GM12892 (cell line): Measurements from ENCODE around the gene ME2.
"Not testable (repeated sequence)": the region's sequence is repeated elsewhere in the genome, so short reads cannot be mapped to it uniquely, and the experiment has no call there.

Experiments
- DNase-seq: peaks from one replicate; pipeline ENCODE4 v3.0.0; 2011; ENCODE audit not compliant: insufficient read length
- FAIRE-seq: peaks from 2 replicates; lab custom pipeline; 2011; peaks lifted over from hg19 to GRCh38; lab: Jason Lieb, UNC
- POLR2A ChIP-seq: IDR thresholded peaks from 2 replicates; pipeline ENCODE4 v1.6.1; 2011; ENCODE audit warnings: low read depth, low read length, control low read depth
- POLR2AphosphoS5 ChIP-seq: IDR thresholded peaks from 2 replicates; pipeline ENCODE4 v1.6.1; 2011; ENCODE audit warnings: low read depth, low read length, control low read depth
- TAF1 ChIP-seq: IDR thresholded peaks from 2 replicates; pipeline ENCODE4 v1.6.1; 2011; ENCODE audit warnings: low read depth, mild to moderate bottlenecking, control low read depth, low read length, borderline replicate concordance

The ME2 gene

GRCh38 chr18:50961974-50962373 is 83.1 kb downstream of the ME2 start:
- FAIRE-seq: no peak
- TF ChIP-seq POLR2A: no peak
- TF ChIP-seq TAF1: no peak
- TF ChIP-seq POLR2AphosphoS5: no peak
- no peak for DNase-seq

- FAIRE-seq (peak; percentile 97), DNase-seq (peak; percentile 77)
- peak; percentile 94 for TF ChIP-seq POLR2A
- peak; percentile 97 for TF ChIP-seq TAF1
- peak; percentile 81; the same call in 1 of the 2 replicates for TF ChIP-seq POLR2AphosphoS5
Measured at GRCh38 chr18:50967714-50968661, 89.1 kb downstream of the ME2 start, which contains the start of gene ELAC1. TSS of gene ELAC1 (plus strand) at chr18:50968040. CDS start at chr18:50974405, 6,365 bp downstream.

- no peak for DNase-seq
- FAIRE-seq: no peak
- TF ChIP-seq POLR2AphosphoS5 (no peak), TAF1 (no peak), POLR2A (no peak)
Measured at GRCh38 chr18:50969448-50969847, 90.5 kb downstream of the ME2 start.

GRCh38 chr18:50970006-50970405 is 91.1 kb downstream of the ME2 start:
- TF ChIP-seq POLR2AphosphoS5 (no peak), POLR2A (no peak), TAF1 (no peak)
- FAIRE-seq: no peak
- no peak for DNase-seq

GRCh38 chr18:50972404-50972803 is 93.5 kb downstream of the ME2 start:
- DNase-seq: not testable (repeated sequence)
- peak; percentile 5 for FAIRE-seq

GRCh38 chr18:50973367-50974126 is 94.6 kb downstream of the ME2 start:
- FAIRE-seq (peak; percentile 17), DNase-seq (no peak)
- TF ChIP-seq POLR2A (no peak), TAF1 (no peak)

GRCh38 chr18:50977037-50977760 is 98.3 kb downstream of the ME2 start:
- TF ChIP-seq POLR2AphosphoS5 (no peak), POLR2A (no peak), TAF1 (no peak)
- no peak for DNase-seq
- no peak for FAIRE-seq

- no peak for TF ChIP-seq POLR2AphosphoS5
- TF ChIP-seq POLR2A: no peak
- no peak for TF ChIP-seq TAF1
- no peak for FAIRE-seq
- DNase-seq: no peak
Measured at GRCh38 chr18:50981381-50981780, 102.5 kb downstream of the ME2 start.

- FAIRE-seq (no peak), DNase-seq (no peak)
- TF ChIP-seq POLR2AphosphoS5: no peak
- no peak for TF ChIP-seq POLR2A
- TF ChIP-seq TAF1: no peak
Measured at GRCh38 chr18:50982086-50982801, 103.3 kb downstream of the ME2 start.

GRCh38 chr18:50982802-50983179 is 103.9 kb downstream of the ME2 start:
- no peak for FAIRE-seq
- no peak for TF ChIP-seq POLR2AphosphoS5
- no peak for DNase-seq
